GM23248 (cell line): Measurements from ENCODE around the gene PGAP3.

Source experiments
- EZH2 ChIP-seq: fragments of 200-600 bp; sonication (generic); IDR thresholded peaks from 2 replicates; pipeline ENCODE4 v1.6.1; 2018; ENCODE audit warnings: antibody characterized with exemption, mild to moderate bottlenecking; ENCODE audit not compliant: insufficient read depth, poor library complexity, severe bottlenecking
- EZH2phosphoT487 ChIP-seq: fragments of 200-600 bp; sonication (generic); IDR thresholded peaks from 2 replicates; pipeline ENCODE4 v1.6.1; 2018; ENCODE audit warnings: antibody characterized with exemption, moderate library complexity, mild to moderate bottlenecking, low read depth; ENCODE audit not compliant: insufficient read depth

DNA sequence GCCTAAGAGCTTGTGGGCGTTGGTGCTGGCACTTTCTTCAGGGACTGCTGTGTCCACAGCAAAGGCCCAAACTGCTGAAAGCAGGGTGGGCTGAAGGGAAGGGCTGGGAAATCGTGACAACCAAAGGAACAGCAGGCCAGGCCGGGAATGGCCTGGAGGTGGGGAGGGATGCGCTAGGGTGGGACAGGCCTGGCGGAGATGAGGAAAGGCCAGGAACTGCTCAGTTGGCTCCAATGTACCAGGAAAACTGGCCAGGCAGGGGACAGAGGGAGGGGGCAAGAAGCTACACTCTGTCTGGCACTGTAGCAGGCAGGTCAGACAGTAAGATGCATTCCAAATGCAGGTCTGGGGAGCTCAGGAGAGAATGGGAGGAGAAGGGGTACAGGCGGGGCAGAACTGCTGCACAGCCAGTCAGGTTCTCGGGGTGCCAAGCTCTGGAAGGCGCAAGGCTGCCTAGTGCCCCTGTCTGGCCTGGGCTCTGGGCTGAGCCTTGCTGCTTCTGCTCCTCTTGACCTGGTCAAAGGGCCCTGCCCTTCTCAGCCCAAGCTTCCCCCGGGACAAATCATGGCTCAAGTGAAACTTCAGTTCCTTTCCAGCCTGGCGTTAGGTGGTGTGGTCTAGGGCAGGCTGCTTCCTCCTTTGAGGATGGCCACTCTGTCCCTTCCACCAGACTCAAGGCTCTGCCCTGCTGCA, 12.3 kb downstream of the PGAP3 start:
- TF ChIP-seq EZH2phosphoT487 (no peak), EZH2 (no peak)
